BE2C (cell line): Measurements from ENCODE around the gene SLC25A14.

Experiments used
- DNase-seq: peaks from one replicate; pipeline ENCODE4 v3.0.0-alpha.2; 2020
- H3K27me3 ChIP-seq: fragments of 250-450 bp; sonication (Bioruptor Pico); 2 replicates; pipeline ENCODE4 v1.5.1; 2020; ENCODE audit warnings: mild to moderate bottlenecking
- H3K36me3 ChIP-seq: fragments of 250-450 bp; sonication (Bioruptor Pico); 2 replicates; pipeline ENCODE4 v1.5.1; 2020; ENCODE audit warnings: mild to moderate bottlenecking
- H3K4me1 ChIP-seq: fragments of 250-450 bp; sonication (Bioruptor Pico); 2 replicates; pipeline ENCODE4 v1.5.1; 2020
- H3K4me3 ChIP-seq: 2 replicates; pipeline ENCODE4 v1.5.1; 2011; ENCODE audit warnings: low read depth, low read length
- H3K9me3 ChIP-seq: fragments of 250-450 bp; sonication (Bioruptor Pico); 2 replicates; pipeline ENCODE4 v1.5.1; 2020
- CTCF ChIP-seq: IDR thresholded peaks from 2 replicates; pipeline ENCODE4 v1.5.1; 2012; ENCODE audit warnings: mild to moderate bottlenecking, low read depth, low read length

The SLC25A14 gene

GRCh38 chrX:130376077-130376476 lies 36.4 kb downstream of the SLC25A14 start:
- H3K36me3 ChIP-seq: no peaks in the 10 kb centered on the region
- DNase-seq: no peak
- H3K9me3 ChIP-seq: no peaks in the 10 kb centered on the region
- H3K4me3 ChIP-seq: no peak overlapping the region
- no peaks in the 10 kb centered on the region for H3K27me3 ChIP-seq
- no peak for TF ChIP-seq CTCF
- no peaks in the 10 kb centered on the region for H3K4me1 ChIP-seq

GRCh38 chrX:130378024-130378669 lies 38.4 kb downstream of the SLC25A14 start:
- no peaks in the 10 kb centered on the region for H3K36me3 ChIP-seq
- no peak for DNase-seq

GRCh38 chrX:130385520-130385919 lies 45.8 kb downstream of the SLC25A14 start, which contains the start of gene GPR119:
Gene GPR119 (minus strand): TSS chrX:130385674. CDS start chrX:130385447, 227 bp downstream.
- DNase-seq: no peak
- no peaks in the 10 kb centered on the region for H3K27me3 ChIP-seq
- H3K36me3 ChIP-seq: no peaks in the 10 kb centered on the region
- no peak for TF ChIP-seq CTCF
- H3K4me1 ChIP-seq: no peaks in the 10 kb centered on the region
- no peaks in the 10 kb centered on the region for H3K9me3 ChIP-seq
- H3K4me3 ChIP-seq: no peak within 1 kb of the TSS

More at GRCh38 chrX:130378024-130378669, 38.4 kb downstream of the SLC25A14 start:
- Histone ChIP-seq H3K27me3 (no peaks in the 10 kb centered on the region), H3K4me3 (no peak overlapping the region), H3K9me3 (no peaks in the 10 kb centered on the region), H3K4me1 (no peaks in the 10 kb centered on the region)
- TF ChIP-seq CTCF: no peak

GRCh38 chrX:130386408-130386808 lies 46.7 kb downstream of the SLC25A14 start:
- H3K27me3 ChIP-seq: no peaks in the 10 kb centered on the region
- H3K4me3 ChIP-seq: no peak overlapping the region
- DNase-seq: no peak
- H3K36me3 ChIP-seq: no peaks in the 10 kb centered on the region
- H3K4me1 ChIP-seq: no peaks in the 10 kb centered on the region
- no peaks in the 10 kb centered on the region for H3K9me3 ChIP-seq
- no peak for TF ChIP-seq CTCF

- H3K4me3 ChIP-seq: no peak overlapping the region
- H3K9me3 ChIP-seq: no peaks in the 10 kb centered on the region
- H3K4me1 ChIP-seq: no peaks in the 10 kb centered on the region
- no peaks in the 10 kb centered on the region for H3K36me3 ChIP-seq
- H3K27me3 ChIP-seq: no peaks in the 10 kb centered on the region
- DNase-seq: peak; percentile 47
- peak; percentile 73 for TF ChIP-seq CTCF
Observed at GRCh38 chrX:130393451-130394074, 53.8 kb downstream of the SLC25A14 start.

- Histone ChIP-seq H3K4me1 (no peaks in the 10 kb centered on the region), H3K4me3 (no peak overlapping the region), H3K27me3 (no peaks in the 10 kb centered on the region), H3K9me3 (no peaks in the 10 kb centered on the region), H3K36me3 (no peaks in the 10 kb centered on the region)
- no peak for DNase-seq
- TF ChIP-seq CTCF: no peak
Observed at GRCh38 chrX:130395341-130395740, 55.6 kb downstream of the SLC25A14 start.
